Smooth muscle cell of the brain vasculature (primary cell): ENCODE measurements around the gene ESYT2.

ENCODE experiments used
- DNase-seq: peaks from one replicate; pipeline ENCODE4 v3.0.0-alpha.2; 2012; ENCODE audit warnings: low read depth, low spot score

Gene ESYT2

GRCh38 chr7:158827411-158828132 lies 1.7 kb downstream of the ESYT2 start:
- DNase-seq, result no peak

GRCh38 chr7:158825628-158826289 lies 3.5 kb downstream of the ESYT2 start:
- no peak for DNase-seq

- DNase-seq, result no peak
These were observed 5.3 kb downstream of the ESYT2 start for GRCh38 chr7:158824028-158824427.

GRCh38 chr7:158821171-158822031 lies 7.9 kb downstream of the ESYT2 start:
- no peak for DNase-seq

DNA sequence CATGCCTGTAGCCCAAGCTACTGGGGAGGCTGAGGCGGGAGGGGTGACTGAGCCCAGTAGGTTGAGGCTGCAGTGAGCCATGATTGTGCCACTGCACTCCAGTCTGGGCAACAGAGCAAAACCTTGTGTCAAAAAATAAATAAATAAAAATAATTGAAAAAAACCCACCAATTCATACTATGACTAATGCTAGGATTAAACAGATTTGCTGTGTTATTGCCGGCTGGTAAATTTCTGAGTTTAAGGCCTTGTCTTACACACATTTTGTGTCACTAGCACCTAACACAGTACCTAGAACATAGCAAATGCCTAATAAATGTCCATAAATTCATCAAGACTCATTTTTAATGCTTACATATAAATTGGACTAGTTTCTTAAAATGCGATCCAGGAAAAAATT lies 8.7 kb downstream of the ESYT2 start:
- no peak for DNase-seq

DNA sequence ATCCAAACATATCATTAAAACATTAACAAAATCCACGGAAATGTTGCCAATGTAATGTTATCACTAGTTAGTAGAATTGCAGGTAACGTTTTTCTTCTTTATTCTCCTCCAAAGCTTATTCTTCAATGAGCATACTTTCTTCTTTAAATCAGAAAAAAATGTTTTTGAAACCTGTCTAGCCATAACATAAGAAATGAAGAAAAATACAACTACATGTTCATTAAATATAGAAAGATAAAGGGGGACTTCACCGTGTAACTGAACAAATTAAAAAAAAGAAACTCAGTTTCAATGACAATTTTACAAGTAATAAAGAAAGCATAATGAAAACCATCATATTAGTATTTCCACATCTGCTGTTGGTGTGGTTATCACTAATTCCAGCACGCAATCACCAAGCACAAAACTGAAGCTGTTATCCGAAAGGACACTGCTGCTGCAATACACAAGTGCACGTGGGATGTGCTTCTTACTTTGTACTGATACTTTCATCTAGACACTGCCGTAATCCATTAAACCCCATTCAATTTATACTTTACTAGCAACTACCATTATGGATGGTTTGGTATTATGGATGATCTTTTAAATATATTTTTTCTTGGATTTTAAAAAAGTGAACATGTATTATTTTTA lies 9.6 kb downstream of the ESYT2 start:
- no peak for DNase-seq

GRCh38 chr7:158818325-158819213 lies 10.7 kb downstream of the ESYT2 start:
- peak; percentile 97 for DNase-seq

- no peak for DNase-seq
These were observed 12.3 kb downstream of the ESYT2 start for GRCh38 chr7:158816995-158817394.

DNA sequence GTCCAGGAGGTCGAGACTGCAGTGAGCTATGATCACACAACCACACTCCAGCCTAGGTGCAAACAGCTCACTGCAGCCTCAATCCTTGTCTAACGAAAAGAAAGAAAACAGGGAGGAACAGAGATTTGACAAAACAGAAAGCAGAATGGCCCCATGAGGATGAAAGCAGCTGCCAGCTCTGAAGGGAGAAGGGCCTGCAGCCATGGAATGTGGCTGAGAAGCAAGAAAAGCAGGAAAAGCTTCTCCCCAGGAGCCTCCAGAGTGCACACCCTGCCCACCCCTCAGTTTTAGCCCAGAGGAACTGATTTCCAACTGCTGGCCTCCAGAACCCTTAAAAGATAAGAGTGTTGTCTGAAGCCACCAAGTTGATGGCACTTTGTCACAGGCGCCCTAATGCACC lies 13.0 kb downstream of the ESYT2 start:
- DNase-seq, result no peak

GRCh38 chr7:158815800-158816128 lies 13.5 kb downstream of the ESYT2 start:
- no peak for DNase-seq

DNA sequence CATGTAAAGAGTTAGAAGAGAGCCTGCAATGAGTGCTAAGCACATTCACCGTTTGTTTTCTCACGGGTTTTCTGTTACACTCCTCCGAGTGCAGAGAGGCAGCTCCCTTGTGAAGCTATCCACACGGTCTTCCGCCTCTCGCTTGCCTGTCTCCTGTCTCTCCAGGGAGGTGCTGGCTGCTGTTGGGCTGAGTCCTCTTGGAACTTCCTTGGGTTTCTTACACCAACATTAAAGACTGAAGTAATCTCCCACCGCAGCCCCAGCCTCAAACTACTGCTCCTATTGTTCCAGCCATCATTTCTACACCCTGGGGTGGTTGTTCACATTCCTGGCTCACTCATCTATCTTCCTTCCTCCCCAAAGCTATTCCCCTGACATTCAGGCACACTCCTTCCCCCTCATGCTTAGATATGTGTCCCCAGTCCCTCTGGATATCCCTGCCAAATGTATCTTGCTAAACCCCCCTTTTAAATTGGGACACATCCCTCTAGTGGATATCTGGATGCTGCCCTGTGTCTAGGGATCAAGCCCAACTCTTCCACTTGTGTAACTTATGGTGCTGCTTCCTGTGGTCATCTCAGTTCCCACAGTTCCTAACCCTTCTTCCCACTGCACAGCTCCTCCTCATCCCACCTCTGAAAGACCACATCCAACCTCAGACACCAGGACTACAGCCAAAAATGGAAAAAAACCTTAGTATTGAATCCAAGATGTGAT lies 14.1 kb downstream of the ESYT2 start:
- DNase-seq, result peak; percentile 60

DNA sequence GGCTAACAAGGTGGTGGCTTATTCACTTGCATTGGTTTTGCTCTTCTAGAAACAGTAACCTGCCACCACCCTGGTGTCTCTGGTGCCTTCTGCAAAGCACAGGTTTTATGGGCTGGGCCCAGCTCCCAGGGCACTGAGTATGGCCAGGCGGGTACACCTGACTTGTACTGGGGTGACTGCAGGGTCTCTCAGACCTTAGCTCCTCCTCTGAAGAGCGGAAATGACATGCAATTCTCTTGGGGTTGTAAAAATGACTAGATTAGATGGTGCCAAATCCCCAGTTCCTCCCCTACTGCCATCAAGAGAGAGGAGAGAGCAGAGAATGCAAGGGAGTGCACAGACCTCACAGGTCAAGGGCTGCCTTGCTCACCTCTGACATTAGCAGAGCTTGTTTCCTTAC lies 14.7 kb downstream of the ESYT2 start:
- no peak for DNase-seq

GRCh38 chr7:158812684-158813083 lies 16.6 kb downstream of the ESYT2 start:
- DNase-seq, result no peak

GRCh38 chr7:158811894-158812293 lies 17.4 kb downstream of the ESYT2 start:
- no peak for DNase-seq

- no peak for DNase-seq
These were observed 17.8 kb downstream of the ESYT2 start for GRCh38 chr7:158811461-158811860.

DNA sequence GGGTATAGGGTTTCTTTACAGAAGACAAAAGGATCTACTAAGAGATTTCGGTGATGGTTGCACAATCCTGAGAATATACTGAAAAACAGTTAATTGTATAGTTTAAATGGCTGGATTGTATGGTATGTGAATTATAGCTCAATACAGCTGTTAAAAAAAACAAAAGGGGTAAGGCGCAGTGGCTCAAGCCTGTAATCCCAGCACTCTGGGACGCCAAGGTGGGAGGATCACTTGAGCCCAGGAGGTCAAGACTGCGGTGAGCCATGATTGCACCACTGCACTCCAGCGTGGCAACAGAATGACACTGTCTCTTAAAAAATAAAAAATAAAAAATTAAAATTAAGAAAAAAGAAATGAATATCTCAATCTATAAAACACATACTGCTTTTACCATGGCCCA lies 18.5 kb downstream of the ESYT2 start:
- DNase-seq, result no peak

- DNase-seq, result no peak
These were observed 19.7 kb downstream of the ESYT2 start for GRCh38 chr7:158809596-158809995.

GRCh38 chr7:158808126-158808525 lies 21.2 kb downstream of the ESYT2 start:
- DNase-seq, result no peak

GRCh38 chr7:158805937-158806336 lies 23.4 kb downstream of the ESYT2 start:
- DNase-seq, result no peak

GRCh38 chr7:158805414-158805813 lies 23.9 kb downstream of the ESYT2 start:
- no peak for DNase-seq
